Eye (tissue), 1 donor: Measurements from ENCODE around the gene CTU2.
A peak's percentile ranks its signal among the peaks of the same experiment; 100 is the strongest.
"Not testable (repeated sequence)": the region's sequence is repeated elsewhere in the genome, so short reads cannot be mapped to it uniquely, and the experiment has no call there.

Source experiments
- DNase-seq: peaks from one replicate; pipeline ENCODE4 v3.0.0-alpha.2; 2015

CTU2 gene

GRCh38 chr16:88706229-88706964, at the start of gene CTU2, which contains the start of gene RNF166:
Gene CTU2 (plus strand): TSS chr16:88706503. CDS start chr16:88706531, 28 bp downstream.
Gene RNF166 (minus strand): TSS chr16:88706408. CDS start chr16:88706325, 83 bp downstream.
- DNase-seq = peak; percentile 95

- no peak for DNase-seq
Observed at GRCh38 chr16:88657371-88657770, 48.9 kb upstream of the CTU2 start.

- no peak for DNase-seq
Observed at GRCh38 chr16:88658714-88659113, 47.6 kb upstream of the CTU2 start.

- no peak for DNase-seq
Observed at GRCh38 chr16:88659160-88659559, 47.1 kb upstream of the CTU2 start.

- DNase-seq = no peak
Observed at GRCh38 chr16:88661468-88661867, 44.8 kb upstream of the CTU2 start.

DNA sequence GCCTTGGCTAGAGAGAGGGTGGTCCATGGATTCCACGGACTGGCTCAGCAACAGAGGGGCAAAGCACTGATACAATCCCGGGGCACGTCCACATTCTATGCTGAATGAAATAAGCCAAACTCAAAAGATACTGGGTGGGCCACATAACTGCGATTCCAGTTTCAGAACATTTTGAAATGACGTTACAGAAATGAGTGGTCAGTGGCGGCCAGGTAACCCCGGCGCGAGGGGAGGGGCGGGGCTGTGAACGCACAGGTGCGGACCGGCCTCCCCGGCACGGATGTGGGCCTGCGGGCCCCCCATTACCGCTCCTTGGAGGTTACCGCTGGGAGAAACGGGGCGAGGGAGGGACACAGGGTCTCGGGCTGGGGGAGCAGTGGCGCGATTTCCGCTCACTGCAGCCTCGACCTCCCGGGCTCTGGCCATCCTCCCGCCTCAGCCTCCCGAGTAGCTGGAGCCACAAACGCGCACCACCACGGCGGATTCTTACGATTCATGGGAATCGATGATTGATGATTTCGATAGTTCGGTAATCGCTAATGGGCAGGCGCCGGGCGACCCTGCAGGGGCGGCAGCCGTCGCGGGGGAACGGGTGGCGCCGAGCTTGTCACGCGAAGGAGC, 44.0 kb upstream of the CTU2 start:
- DNase-seq = peak; percentile 34

- DNase-seq = peak; percentile 99
Observed at GRCh38 chr16:88662843-88663606, 43.3 kb upstream of the CTU2 start, which contains the start of gene MVD. Gene MVD (minus strand): TSS chr16:88663091. CDS start chr16:88663080, 11 bp downstream.

- DNase-seq = no peak
Observed at GRCh38 chr16:88665148-88665547, 41.2 kb upstream of the CTU2 start.

DNA sequence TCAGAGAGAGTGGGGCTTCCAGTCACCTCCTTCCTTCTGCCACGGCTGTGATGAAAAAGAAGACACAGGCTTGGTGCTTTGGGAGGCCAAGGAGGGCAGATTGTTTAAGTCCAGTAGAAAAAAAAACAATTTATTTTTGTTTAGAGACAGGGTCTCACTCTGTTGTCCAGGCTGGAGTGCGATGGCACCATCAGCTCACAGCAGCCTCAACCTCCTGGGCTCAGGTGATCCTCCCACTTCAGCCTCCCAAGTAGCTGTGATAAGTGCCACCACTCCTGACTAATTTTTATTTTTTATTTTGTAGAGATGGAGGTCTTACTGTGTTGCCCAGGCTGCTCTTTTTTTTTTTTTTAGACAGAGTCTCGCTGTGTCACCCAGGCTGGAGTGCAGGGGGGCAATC, 40.7 kb upstream of the CTU2 start:
- DNase-seq = no peak

DNA sequence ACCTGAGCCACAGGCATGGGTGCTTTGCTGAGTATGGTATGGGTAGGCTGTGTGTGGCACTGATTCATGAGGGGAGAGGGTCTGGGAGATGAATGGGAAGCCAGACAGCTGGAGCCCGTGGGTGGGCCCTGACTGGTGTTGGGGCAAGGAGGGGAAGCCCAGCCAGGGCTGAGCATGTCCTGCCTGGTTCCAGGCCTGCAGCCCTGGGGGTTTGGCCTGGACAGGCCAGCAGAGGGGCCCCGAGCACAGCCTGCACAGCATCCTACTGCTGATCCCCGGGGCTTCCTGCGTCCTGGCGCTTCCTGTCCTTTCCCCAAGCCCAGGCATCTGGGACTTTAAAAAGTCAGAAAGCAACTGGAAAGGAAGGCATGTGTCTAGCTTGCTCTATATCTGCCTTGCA, 38.8 kb upstream of the CTU2 start:
- DNase-seq = no peak

DNA sequence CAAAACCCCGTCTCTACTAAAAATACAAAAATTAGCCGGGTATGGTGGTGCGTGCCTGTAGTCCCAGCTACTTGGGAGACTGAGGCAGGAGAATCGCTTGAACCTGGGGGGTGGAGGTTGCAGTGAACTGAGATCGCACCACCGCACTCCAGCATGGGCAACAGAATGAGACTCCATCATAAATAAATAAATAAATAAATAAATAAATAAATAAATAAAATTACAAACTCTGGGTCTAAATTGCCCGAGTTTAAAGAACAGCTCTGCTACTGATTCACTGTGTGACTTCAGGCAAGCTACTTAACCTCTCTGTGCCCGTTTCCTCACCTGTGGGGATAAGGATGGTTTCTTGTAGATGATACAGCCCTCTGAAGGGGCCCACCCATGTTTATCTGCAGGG, 36.8 kb upstream of the CTU2 start:
- not testable (repeated sequence) for DNase-seq

DNA sequence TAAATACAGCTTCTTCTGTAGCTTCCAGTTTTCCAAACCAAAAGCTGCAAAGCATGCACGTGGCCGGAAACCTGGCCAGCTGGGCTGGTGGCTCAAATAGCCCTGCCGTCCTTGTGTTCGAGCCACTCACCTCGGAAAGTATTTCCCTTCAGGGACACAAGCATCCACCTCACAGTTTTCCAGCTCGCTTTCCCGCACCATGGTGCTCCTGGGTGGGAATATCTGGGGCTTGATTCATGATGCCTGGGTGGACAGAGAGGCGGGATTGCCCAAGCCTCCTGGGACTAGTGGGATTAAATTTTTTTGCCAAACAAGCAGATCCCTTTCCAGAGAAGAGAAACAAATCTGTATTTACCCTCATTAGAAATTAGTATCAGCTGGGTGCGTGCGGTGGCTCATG, 36.3 kb upstream of the CTU2 start:
- no peak for DNase-seq

DNA sequence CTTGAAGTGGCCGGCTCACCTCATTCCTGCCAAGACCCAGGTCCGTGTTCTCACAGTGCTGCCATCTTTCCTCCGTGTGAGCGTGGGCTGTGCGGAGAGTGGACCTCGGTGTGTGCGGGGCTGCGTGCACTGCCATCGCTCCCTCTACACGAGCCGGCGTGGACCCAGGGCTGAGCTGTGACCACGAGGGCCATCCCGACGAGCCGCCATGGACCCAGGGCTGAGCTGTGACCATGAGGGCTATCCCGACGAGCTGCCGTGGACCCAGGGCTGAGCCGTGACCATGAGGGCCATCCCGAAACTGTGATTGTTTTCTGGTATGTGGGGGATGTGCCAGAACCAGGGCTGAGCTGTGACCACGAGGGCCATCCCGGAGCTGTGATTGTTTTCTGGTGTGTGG, 34.5 kb upstream of the CTU2 start:
- no peak for DNase-seq

DNA sequence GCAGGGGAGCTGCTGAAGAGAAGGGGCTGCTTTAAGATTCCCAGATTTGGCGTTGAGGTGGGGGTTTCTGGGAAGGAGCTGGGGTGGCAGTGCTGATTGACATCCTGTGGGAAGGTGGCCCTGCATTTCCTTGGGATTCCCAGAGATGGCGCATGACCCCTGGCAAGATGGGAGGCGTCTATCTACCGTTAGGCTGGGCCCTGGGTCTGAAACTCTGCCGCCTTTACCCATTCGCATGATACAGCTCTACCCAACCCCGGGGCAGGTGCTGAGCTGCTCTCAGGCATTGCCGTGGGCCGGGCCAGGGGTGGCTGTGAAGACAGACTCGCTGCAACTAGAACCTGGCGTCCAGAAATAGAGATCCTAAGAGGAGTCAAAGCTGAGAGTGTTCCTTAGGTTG, 33.5 kb upstream of the CTU2 start:
- no peak for DNase-seq

DNA sequence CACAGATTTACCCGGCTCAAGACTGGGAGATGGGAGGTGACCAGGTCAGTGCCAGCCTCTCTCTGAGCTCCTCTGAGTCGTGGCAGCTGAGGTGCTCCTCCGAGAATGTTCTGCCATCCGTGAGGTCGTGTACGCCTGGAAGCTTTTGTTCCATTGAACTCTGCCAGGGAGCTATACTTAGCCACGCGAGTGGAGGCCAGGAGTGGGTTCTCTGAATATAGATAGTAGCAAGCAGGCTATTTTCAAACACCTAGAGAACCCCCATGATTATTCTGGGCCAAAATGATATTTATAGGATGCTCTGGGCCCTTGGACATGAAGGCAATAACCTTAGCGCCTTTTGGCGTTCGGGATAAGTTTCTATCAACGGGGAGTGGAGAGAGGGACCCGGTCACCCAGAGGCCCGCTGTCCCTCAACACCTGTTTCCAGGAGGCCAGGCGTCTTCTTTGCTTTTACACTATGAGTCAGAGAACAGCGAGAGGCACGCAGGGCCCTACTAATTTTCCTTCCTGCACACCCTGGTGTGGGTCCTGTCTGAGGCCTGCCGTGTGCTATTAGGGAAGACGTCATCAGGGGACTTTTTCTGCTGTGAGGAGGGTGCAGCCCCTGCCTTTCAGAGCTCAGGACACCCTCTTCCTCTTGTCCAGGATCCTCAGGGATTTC, 32.5 kb upstream of the CTU2 start:
- no peak for DNase-seq

DNA sequence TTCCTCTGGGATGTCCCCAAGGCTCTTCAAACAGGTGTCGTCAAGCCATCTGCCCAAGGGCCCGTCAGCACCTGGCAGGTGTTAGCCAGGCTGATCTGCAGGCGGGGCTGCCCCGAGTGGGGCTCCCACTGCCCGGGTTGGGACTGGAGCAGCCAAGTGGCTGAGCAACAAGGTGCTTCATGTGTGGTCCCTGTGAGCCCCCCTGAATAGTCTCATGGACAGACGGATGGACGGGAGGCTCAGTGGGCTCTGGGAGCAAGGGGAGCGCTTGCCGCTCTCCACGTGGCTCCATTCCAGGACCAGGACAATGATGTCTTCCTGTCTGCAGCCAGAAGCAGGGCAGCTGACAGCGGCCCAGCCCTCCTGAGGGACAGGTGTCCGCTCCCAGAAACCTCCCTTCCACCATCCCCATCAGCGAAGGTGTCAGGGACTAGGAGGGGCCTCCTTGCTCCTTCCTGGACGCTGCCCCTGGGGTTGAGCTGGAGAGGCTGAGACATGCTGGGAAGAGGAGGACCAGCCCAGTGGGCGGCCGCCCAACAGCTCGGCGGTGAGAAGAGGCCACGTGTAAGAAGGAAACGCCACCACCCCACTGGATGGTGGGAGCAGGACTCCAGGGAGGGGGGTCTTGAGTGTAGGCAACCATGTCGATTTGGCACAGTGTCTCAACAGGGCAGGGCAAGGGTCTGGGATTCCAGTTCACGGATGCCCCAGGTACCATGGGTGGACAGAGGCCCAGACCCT, 29.6 kb upstream of the CTU2 start:
- DNase-seq = no peak

DNA sequence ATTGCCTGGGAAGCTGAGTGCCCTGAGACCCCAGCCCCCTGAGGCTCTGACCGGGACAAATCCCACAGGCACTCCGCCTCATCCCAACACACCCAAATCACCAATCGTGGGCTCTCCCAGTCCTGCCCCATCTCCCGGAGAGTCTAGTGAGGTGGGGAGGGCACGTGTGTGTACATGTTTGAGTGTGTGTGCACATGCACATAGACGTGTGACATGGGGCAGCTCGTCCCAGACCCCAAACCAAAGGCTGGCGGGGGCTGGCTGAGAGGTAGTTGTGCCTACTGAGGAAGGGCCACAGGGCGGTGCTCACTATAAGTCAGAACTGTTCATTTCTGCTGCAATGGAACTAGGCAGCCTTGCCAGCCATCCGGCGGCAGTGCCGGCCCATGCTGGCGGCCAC, 28.6 kb upstream of the CTU2 start:
- no peak for DNase-seq

DNA sequence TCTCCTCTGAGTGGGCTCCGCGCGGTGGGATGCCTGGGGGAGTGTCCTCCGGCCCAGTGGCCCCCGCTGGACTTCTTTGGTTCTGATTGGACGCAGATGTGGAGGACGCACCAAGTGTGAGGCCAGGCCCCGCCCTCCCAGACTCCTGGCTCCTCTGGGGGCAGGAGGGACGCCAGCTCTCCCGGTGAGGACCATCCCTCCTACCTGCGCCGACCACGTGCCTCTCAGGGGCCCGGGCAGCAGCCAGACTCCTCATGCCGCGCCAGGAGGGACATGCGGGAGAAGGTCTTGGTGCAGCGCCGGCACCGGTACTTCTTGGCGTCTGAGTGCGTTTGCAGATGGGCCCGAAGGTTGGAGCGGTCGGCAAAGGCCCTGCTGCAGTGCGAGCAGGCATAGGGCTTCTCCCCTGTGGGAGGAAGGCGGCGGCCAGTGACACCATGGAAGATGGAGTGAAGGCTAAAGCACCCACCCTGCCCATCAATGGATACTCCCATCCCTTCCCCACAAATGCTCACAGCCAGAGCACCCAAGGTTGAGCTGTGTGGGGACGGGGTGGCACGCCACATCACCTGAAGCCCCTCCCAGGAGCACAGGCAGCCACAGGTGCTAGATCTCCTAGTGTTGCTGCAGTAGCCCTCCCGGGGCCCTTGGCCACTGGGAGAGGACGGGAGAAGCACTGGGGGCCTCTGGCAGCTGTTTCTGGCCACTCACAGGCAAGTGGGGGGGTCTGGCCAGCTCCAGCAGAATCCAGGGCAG, 27.9 kb upstream of the CTU2 start:
- no peak for DNase-seq

DNA sequence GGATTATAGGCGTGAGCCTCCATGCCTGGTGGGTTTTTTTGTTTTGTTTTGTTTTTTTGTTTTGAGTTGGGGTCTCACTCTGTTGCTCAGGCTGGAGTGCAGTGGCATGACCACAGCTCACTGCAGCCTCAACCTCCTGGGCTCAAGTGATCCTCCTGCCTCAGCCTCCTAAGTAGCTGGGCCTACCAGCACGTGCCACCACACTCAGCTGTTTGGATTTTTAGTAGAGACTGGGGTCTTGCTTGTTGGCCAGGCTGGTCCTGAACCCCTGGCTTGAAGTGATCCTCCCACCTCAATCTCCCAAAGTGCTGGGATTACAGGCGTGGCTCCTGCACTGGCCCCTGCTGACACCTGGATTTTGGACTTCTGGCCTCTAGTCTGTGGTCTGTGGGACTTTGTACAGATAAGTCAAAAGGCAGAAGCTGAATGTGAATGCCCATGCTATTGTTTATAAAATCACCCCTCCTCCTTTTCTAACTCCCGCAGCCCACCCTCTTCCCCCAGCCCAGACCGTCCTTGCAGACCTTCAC, 25.7 kb upstream of the CTU2 start:
- no peak for DNase-seq

DNA sequence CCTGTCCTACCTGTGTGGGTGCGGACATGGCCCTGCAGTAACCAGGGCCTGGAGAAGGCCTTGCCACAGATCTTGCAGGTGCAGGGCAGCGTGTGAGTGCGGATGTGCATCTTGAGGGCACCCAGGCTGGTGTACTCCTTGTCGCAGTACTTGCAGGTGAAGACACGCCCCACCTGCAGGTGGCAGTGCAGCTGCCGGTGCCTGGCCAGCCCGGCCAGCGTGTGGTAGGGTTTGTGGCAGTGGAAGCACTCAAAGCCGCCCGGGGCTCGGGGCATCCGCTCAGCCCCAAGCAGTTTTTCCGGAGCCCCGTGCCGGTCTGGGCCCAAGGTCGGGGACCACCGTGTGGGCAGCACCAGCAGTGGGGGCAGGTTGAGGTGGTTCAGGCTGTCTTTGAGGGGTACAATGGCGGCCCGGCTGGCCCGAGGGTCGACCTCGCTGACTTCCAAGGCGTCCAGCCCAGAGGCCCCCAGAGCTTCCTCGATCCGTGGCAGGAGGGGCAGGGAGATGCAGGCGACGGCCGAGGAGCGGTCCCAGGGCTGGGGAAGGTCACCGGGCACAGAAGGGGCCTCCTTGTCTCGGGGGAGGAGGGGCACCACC, 25.1 kb upstream of the CTU2 start:
- DNase-seq = no peak
